ENCODE results near the gene GAREM1. TPM values are rescaled to one million over a fixed set of nuclear protein-coding genes. Genes with fewer than 3 reads are reported as not detected.
A peak's percentile ranks its signal among the peaks of the same experiment; 100 is the strongest.
"Not testable (repeated sequence)": the region's sequence is repeated elsewhere in the genome, so short reads cannot be mapped to it uniquely, and the experiment has no call there.

GAREM1 gene
- total RNA-seq, result 26.8 TPM

GRCh38 chr18:32470714-32471633 lies at the start of gene GAREM1:
Gene GAREM1, minus strand, starts transcription at chr18:32470882. Its CDS starts 454 bp downstream, at chr18:32470428.
- peak; percentile 96 for DNase-seq (ENCODE audit: low spot score)

GRCh38 chr18:32511147-32511546 lies 40.5 kb upstream of the GAREM1 start:
- no peak for DNase-seq (ENCODE audit: low spot score)

- DNase-seq (ENCODE audit: low spot score), result no peak
Observed at GRCh38 chr18:32509111-32509510, 38.4 kb upstream of the GAREM1 start.

GRCh38 chr18:32507093-32507492 lies 36.4 kb upstream of the GAREM1 start:
- DNase-seq (ENCODE audit: low spot score), result no peak

- DNase-seq (ENCODE audit: low spot score), result no peak
Observed at GRCh38 chr18:32502014-32502413, 31.3 kb upstream of the GAREM1 start.

- DNase-seq (ENCODE audit: low spot score), result not testable (repeated sequence)
Observed at GRCh38 chr18:32501242-32501641, 30.6 kb upstream of the GAREM1 start.

GRCh38 chr18:32483002-32483401 lies 12.3 kb upstream of the GAREM1 start:
- no peak for DNase-seq (ENCODE audit: low spot score)

- DNase-seq (ENCODE audit: low spot score), result no peak
Observed at GRCh38 chr18:32482117-32482516, 11.4 kb upstream of the GAREM1 start.

- no peak for DNase-seq (ENCODE audit: low spot score)
Observed at GRCh38 chr18:32480581-32480980, 9.9 kb upstream of the GAREM1 start.

GRCh38 chr18:32478807-32479206 lies 8.1 kb upstream of the GAREM1 start:
- DNase-seq (ENCODE audit: low spot score), result no peak

- DNase-seq (ENCODE audit: low spot score), result no peak
Observed at GRCh38 chr18:32478317-32478716, 7.6 kb upstream of the GAREM1 start.

GRCh38 chr18:32476106-32476505 lies 5.4 kb upstream of the GAREM1 start:
- DNase-seq (ENCODE audit: low spot score), result no peak

- not testable (repeated sequence) for DNase-seq (ENCODE audit: low spot score)
Observed at GRCh38 chr18:32475069-32475468, 4.4 kb upstream of the GAREM1 start.

- DNase-seq (ENCODE audit: low spot score), result no peak
Observed at GRCh38 chr18:32473325-32473724, 2.6 kb upstream of the GAREM1 start.

- no peak for DNase-seq (ENCODE audit: low spot score)
Observed at GRCh38 chr18:32472841-32473240, 2.2 kb upstream of the GAREM1 start.

GRCh38 chr18:32470460-32470713 lies 295 bp downstream of the GAREM1 start:
- no peak for DNase-seq (ENCODE audit: low spot score)

- DNase-seq (ENCODE audit: low spot score), result no peak
Observed at GRCh38 chr18:32469691-32470459, 807 bp downstream of the GAREM1 start.

GRCh38 chr18:32469190-32469651 lies 1.5 kb downstream of the GAREM1 start:
- DNase-seq (ENCODE audit: low spot score), result peak; percentile 54

GRCh38 chr18:32468147-32468845 lies 2.4 kb downstream of the GAREM1 start:
- DNase-seq (ENCODE audit: low spot score), result no peak

- DNase-seq (ENCODE audit: low spot score), result no peak
Observed at GRCh38 chr18:32461709-32462272, 8.9 kb downstream of the GAREM1 start.

GRCh38 chr18:32460171-32460731 lies 10.4 kb downstream of the GAREM1 start:
- DNase-seq (ENCODE audit: low spot score), result no peak
